HEK293T (cell line): ENCODE data around the gene SPIN2B.

ENCODE experiments used
- ARNT ChIP-seq: fragments of 450-650 bp; IDR thresholded peaks from 2 replicates; pipeline ENCODE4 v1.6.1; 2017; ENCODE audit warnings: mild to moderate bottlenecking
- SP1 ChIP-seq: fragments of 450-650 bp; IDR thresholded peaks from 2 replicates; pipeline ENCODE4 v1.6.1; 2017

- TF ChIP-seq ARNT = no peak
- TF ChIP-seq SP1 = no peak
Observed at GRCh38 chrX:57137501-57137900, 16.2 kb upstream of the SPIN2B start.
